ENCODE measurements around the gene MYO18A.

- TF ChIP-seq RAD21 (IDR thresholded peaks at IDR 0.05; ENCODE audit: low read length), result no peak
- TF ChIP-seq POLR2A (IDR thresholded peaks at IDR 0.05; ENCODE audit: low read depth, low read length), result no peak
- TF ChIP-seq USF2 (IDR thresholded peaks at IDR 0.05; ENCODE audit: low read depth, low read length), result no peak
- TF ChIP-seq MAFK (IDR thresholded peaks at IDR 0.05; ENCODE audit: low read depth, low read length), result no peak
- no peak for TF ChIP-seq CTCF (conservative IDR thresholded peaks at IDR 0.05; ENCODE audit: low read depth, low read length)
- no peak for TF ChIP-seq MAZ (IDR thresholded peaks at IDR 0.05; ENCODE audit: borderline replicate concordance, low read depth, low read length)
- TF ChIP-seq FOS (IDR thresholded peaks at IDR 0.05; ENCODE audit: low read depth, low read length), result no peak
- TF ChIP-seq RFX5 (IDR thresholded peaks at IDR 0.05; ENCODE audit: low read depth, low read length), result no peak
- no peak for TF ChIP-seq BHLHE40 (IDR thresholded peaks at IDR 0.05; ENCODE audit: low read depth, low read length)
- no peak for TF ChIP-seq MXI1 (IDR thresholded peaks at IDR 0.05; ENCODE audit: borderline replicate concordance, low read depth, low read length)
- no peak for TF ChIP-seq NFE2L2 (IDR thresholded peaks at IDR 0.05; ENCODE audit: low read depth, low read length)
- no peak for TF ChIP-seq CEBPB (IDR thresholded peaks at IDR 0.05; ENCODE audit: low read depth, low read length)
- no peak for TF ChIP-seq SMC3 (IDR thresholded peaks at IDR 0.05; ENCODE audit: low read depth, low read length)
Observed at GRCh38 chr17:29125651-29126050, 54.5 kb downstream of the MYO18A start.

Data from IMR-90 (cell line).